ENCODE measurements around the gene NCEH1. TPM values are rescaled to one million over a fixed set of nuclear protein-coding genes. Genes with fewer than 3 reads are reported as not detected.

Gene NCEH1
- total and polyA plus RNA-seq, 9 of the 15 experiments (the other 6 are each of a cell fraction or from before 2014, with no cell fraction given), result 1.3 to 5.0 (median 2.8) TPM

GRCh38 chr3:172604895-172605646 lies 105.8 kb downstream of the NCEH1 start:
- no peaks in the 10 kb centered on the region for H3K9me1 ChIP-seq (ENCODE audit: control insufficient read depth, insufficient read depth, low read length)
- no peak overlapping the region for H3K4me2 ChIP-seq (ENCODE audit: insufficient read depth, low read length)
- POLR2A ChIA-PET, result interaction anchor here (1.1 kb wide), 1 partner anchor 10 kb away, joined by 3 read pairs; no protein-coding TSS in a partner anchor
- intact Hi-C loops (cut with micrococcal nuclease), result no loop called here
- ATAC-seq (no peak), DNase-seq (ENCODE audit: extremely low read depth in 1 of 4, low spot score in 3 of 4) (no peak), FAIRE-seq (no peak)
- no peaks in the 10 kb centered on the region for H3K36me3 ChIP-seq (ENCODE audit: control insufficient read depth, insufficient read depth, low read length)
- H3K4me1 ChIP-seq (replicated peaks in 1 of 2; ENCODE audit: control insufficient read depth in 2 of 2, insufficient read depth in 2 of 2, low read length in 2 of 2), result no peaks in the 10 kb centered on the region
- in situ Hi-C loops (cut with MboI), result no loop called here
- no peak for TF ChIP-seq DNMT1 (IDR thresholded peaks at IDR 0.05)
- no peak for TF ChIP-seq CBX2 (IDR thresholded peaks at IDR 0.05; ENCODE audit: insufficient read depth, low read length, poor library complexity, severe bottlenecking)
- no peak for TF ChIP-seq ZNF175 (CRISPR knock-in tag; IDR thresholded peaks at IDR 0.05; ENCODE audit: low read depth)
- peak; percentile 79 for TF ChIP-seq ZNF316 (IDR thresholded peaks at IDR 0.05)
- TF ChIP-seq PCBP2 (IDR thresholded peaks at IDR 0.05; ENCODE audit: low read depth, low read length, poor library complexity, severe bottlenecking), result no peak
- TF ChIP-seq PHF20 (IDR thresholded peaks at IDR 0.05; ENCODE audit: partially characterized antibody), result no peak
- no peak for TF ChIP-seq NFE2 (IDR thresholded peaks at IDR 0.05; ENCODE audit: low read depth)
- no peak for TF ChIP-seq ZNF384 (IDR thresholded peaks at IDR 0.05; ENCODE audit: low read depth, low read length)
- TF ChIP-seq MAFG (tag; conservative IDR thresholded peaks at IDR 0.05), result peak; percentile 51
- TF ChIP-seq SREBF1 (IDR thresholded peaks at IDR 0.05; ENCODE audit: borderline replicate concordance, low read depth, low read length), result no peak
- TF ChIP-seq MAFF (IDR thresholded peaks at IDR 0.05; ENCODE audit: low read length), result 0 out of 2 replicates have a peak, but pooled peaks have one; percentile 10
- no peak for TF ChIP-seq HDAC1 (IDR thresholded peaks at IDR 0.05)
- peak; percentile 56; the same call in 1 of the 2 replicates for TF ChIP-seq C11orf30 (IDR thresholded peaks at IDR 0.05; ENCODE audit: low read depth)
- TF ChIP-seq BACH1 (tag; IDR thresholded peaks at IDR 0.05), result no peak
- peaks cover 2 to 9% of the 10 kb centered on the region in 2 experiments; a peak in 4 of 5 replicates for H3K27me3 ChIP-seq (ENCODE audit: control insufficient read depth in 2 of 2, insufficient read depth in 2 of 2, low read length in 2 of 2)
- 0 out of 2 replicates have a peak, but pooled peaks cover 3% of the 10 kb centered on the region for H3K9me3 ChIP-seq (replicated peaks; ENCODE audit: control insufficient read depth, insufficient read depth, low read depth, low read length)
- CTCF ChIA-PET (ENCODE audit: low intra/inter-chr PET ratio), result no interaction called here
- BruUV-seq (replicated peaks), result no TSS peak
- H3K27ac ChIP-seq (ENCODE audit: extremely low read depth, low read depth, low read length), result no peak overlapping the region
- H4K20me1 ChIP-seq (replicated peaks; ENCODE audit: control insufficient read depth, insufficient read depth, low read length), result no peaks in the 10 kb centered on the region
- H3K4me3 ChIP-seq, result no peak overlapping the region
- H3K9ac ChIP-seq (ENCODE audit: insufficient read depth in 1 of 2, low read depth in 2 of 2, low read length in 2 of 2), result no peak overlapping the region
- no peaks in the 10 kb centered on the region for H3K79me2 ChIP-seq (ENCODE audit: control insufficient read depth, insufficient read depth, low read length)
- no peak overlapping the region for H2AFZ ChIP-seq (ENCODE audit: low read depth, low read length)
- WGBS (ENCODE audit: insufficient coverage, low coverage, missing lambda C conversion rate), result 14% methylated on average over 3 of the region's 3 CpGs
